Measurements from ENCODE around the gene PCMT1.
"Not testable (repeated sequence)": the region's sequence is repeated elsewhere in the genome, so short reads cannot be mapped to it uniquely, and the experiment has no call there.

Gene PCMT1

DNA sequence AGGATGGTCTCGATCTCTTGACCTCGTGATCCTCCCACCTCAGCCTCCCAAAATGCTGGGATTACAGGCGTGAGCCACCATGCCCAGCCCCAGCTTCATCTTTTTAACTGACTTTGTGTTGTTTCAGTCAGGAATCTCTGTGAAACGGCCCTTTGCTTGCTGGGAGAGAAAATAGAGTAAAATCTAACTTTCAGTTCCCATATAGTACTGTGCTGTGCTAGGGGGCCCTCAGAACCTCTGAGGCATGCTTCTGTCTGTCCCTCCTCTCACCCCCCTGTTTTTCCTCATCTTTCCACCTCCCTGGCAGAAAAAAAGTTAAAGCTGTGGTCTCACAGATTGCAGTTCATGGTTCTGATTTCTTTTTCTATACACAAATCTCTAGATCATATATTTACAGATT, 66.2 kb downstream of the PCMT1 start:
- Mint-ChIP-seq H3K36me3 (peaks cover 17 to 25% of the 10 kb centered on the region in 2 donors), H3K27me3 (no peaks in the 10 kb centered on the region), H3K27ac (no peak overlapping the region), H3K4me1 (peaks cover 2 to 6% of the 10 kb centered on the region in 2 donors), H3K4me3 (no peak overlapping the region), H3K9me3 (no peaks in the 10 kb centered on the region)
- DNase-seq (no peak), ATAC-seq (replicated peaks) (peak; percentile 39 to 66)

DNA sequence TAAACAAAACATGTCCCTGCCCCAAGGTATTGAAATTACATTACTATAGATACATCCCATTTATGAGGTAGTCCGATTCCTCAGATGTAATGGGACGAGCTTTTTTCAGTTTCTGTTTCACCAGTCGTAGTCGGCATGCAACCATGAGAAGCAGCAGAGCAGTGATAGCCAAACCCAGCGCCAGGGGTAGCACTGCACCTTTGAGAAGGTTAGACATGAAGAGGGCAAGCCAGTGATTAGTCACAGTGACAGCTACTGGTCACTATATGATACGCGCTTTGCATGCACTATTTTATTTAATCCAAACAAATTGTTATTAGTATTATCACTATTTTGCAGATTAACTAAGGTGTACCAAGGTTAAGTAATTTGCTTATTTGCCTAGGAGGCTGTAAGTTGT, 71.0 kb downstream of the PCMT1 start:
- Mint-ChIP-seq H3K36me3 (peaks cover 2 to 4% of the 10 kb centered on the region in 2 donors), H3K4me1 (peaks cover 2 to 6% of the 10 kb centered on the region in 2 donors), H3K9me3 (no peaks in the 10 kb centered on the region), H3K27ac (no peak overlapping the region), H3K4me3 (no peak overlapping the region), H3K27me3 (peaks cover 0 to 7% of the 10 kb centered on the region in 2 donors)
- DNase-seq (no peak), ATAC-seq (replicated peaks) (no peak)

DNA sequence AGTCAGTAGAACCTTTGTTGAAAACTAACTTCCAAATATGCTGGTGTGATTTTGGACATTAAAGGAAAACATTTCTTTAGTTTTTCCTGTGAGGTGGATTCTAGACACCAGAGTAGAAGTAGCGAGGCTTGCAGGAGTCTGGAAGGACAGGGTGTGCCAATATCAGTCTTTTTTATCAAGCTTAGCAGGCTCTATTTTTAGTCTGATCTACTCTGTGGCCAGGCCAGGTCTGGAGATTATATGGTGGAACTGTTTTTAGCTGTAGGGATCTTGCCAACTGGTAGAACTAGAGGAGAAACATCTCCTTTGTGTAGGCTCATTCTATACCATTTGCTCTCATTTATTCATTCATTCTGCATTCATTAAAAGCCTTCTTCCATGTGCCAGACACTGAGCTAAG, 72.0 kb downstream of the PCMT1 start:
- Mint-ChIP-seq H3K27ac (no peak overlapping the region), H3K36me3 (no peaks in the 10 kb centered on the region), H3K9me3 (no peaks in the 10 kb centered on the region), H3K27me3 (peaks cover 0 to 10% of the 10 kb centered on the region in 2 donors), H3K4me3 (no peak overlapping the region), H3K4me1 (no peaks in the 10 kb centered on the region)
- ATAC-seq (replicated peaks) (no peak), DNase-seq (no peak)

DNA sequence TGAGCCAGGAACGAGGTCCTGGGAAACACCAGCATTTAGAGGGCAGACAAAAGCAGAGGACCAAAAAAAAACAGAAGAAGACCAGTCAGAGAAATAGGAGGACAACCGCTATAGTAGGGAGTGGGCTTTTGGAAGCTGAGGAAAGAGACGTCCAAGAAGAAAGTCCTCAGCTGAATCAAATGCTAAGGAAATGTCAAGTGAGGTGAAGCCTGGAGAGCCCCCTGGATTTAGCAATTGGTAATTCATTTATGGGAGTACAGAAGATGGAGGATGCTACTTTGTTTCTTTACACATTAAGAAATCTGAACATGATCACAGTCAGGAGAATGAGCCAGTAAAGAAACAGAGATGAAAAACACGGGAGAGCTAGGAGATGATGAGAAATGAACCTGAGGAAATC, 73.5 kb downstream of the PCMT1 start:
- no peak overlapping the region for H3K4me3 Mint-ChIP-seq
- no peaks in the 10 kb centered on the region for H3K9me3 Mint-ChIP-seq

DNA sequence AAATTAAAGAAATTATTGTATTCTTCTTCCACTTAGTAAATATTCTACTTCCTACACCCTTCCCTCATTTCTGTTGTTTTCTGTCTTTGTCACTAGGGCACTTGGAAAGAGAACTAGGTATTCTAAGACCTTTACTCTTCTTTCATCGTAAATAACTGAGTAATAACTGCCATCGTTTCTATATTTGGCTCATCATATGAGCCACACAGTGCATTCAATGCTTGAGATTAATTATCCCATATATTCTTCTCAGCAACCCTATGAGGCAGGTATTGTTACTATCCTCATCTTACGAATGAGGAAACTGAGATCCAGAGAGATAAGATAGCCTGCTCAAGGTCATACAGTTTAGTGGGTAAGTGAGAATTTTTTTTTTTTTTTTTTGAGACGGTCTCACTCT, 75.8 kb downstream of the PCMT1 start:
- no peak for ATAC-seq (replicated peaks)
- Mint-ChIP-seq H3K27ac (no peak overlapping the region), H3K4me3 (no peak overlapping the region), H3K36me3 (no peaks in the 10 kb centered on the region), H3K27me3 (peaks cover 0 to 12% of the 10 kb centered on the region in 2 donors), H3K9me3 (no peaks in the 10 kb centered on the region), H3K4me1 (no peaks in the 10 kb centered on the region)
- no peak for DNase-seq

More for the DNA sequence above, 73.5 kb downstream of the PCMT1 start:
- Mint-ChIP-seq H3K27ac (no peak overlapping the region), H3K27me3 (peaks cover 0 to 12% of the 10 kb centered on the region in 2 donors), H3K36me3 (no peaks in the 10 kb centered on the region), H3K4me1 (no peaks in the 10 kb centered on the region)
- DNase-seq (no peak), ATAC-seq (replicated peaks) (no peak)

DNA sequence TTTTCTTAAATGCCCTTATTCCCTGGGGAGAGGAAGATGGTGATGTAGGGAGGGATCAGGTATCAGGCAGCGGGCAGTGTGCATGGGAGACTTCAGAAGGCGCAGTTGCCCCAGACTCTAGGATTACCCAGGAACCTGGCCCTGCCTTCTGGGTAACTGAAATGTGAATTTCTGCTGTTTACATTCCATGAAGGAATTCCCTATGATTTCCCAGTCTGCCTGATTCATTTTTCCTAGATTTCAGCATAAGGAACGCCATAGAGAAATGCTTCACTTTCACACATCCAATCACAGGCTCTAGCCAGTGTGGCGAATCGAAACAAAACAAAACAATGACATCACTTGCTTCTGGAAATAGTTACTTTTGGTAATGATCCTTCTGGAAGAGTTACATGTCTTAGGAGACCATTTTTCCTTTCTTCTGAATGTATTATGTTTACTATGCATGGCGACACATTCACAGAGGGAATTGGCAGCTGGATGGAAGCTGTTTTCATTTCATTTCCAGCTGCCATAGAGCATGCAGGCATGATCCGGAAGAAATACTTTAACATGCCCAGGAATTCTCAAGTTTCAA, 81.3 kb downstream of the PCMT1 start:
- no peaks in the 10 kb centered on the region for H3K4me1 Mint-ChIP-seq
- DNase-seq (no peak), ATAC-seq (replicated peaks) (no peak)
- no peaks in the 10 kb centered on the region for H3K9me3 Mint-ChIP-seq
- H3K4me3 Mint-ChIP-seq: no peak overlapping the region
- H3K36me3 Mint-ChIP-seq: no peaks in the 10 kb centered on the region
- peaks cover 0 to 5% of the 10 kb centered on the region in 2 donors for H3K27me3 Mint-ChIP-seq
- no peak overlapping the region for H3K27ac Mint-ChIP-seq

DNA sequence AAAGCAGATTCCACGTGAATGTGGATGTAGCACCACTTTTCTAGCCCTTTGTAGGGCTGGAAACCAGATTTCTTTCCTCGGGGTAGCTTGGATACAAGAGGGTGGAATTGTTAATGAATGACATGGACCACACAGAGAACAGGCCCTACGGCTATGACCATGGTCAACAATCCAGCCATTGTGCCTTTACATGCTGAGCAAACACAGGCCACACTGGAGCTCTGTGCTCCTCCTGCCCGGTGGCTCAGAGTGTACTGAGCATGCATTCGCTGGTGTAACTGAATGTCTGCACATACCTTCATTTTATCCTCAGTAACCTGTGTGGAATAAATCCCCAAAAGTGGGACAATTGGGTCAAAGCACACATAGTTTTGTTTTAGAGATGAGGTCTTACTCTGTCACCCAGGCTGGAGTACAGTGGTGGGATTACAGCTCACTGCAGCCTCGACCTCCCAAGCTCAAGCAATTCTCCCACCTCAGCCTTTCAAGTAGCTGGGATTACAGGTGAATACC, 81.8 kb downstream of the PCMT1 start:
- Mint-ChIP-seq H3K4me1 (no peaks in the 10 kb centered on the region), H3K36me3 (no peaks in the 10 kb centered on the region), H3K27ac (no peak overlapping the region)

DNA sequence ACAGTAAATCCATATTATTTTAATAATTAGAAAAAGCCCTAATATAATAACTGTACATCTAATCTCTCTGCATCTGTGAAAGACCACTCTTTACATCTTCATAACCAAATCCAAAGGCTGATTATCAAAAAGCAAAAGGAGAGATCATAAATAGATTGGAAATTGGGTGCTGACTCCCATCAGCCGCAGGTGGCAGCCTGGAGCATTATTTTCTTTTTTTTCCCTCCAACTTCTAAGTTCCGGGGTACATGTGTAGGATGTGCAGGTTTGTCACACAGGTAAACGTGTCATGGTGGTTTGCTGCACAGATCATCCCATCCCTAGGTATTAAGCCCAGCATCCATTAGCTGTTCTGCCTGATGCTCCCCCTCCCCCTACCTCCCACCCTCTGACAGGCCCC, 84.1 kb downstream of the PCMT1 start:
- H3K4me1 Mint-ChIP-seq: no peaks in the 10 kb centered on the region
- H3K27me3 Mint-ChIP-seq: peaks cover 0 to 7% of the 10 kb centered on the region in 2 donors
- no peaks in the 10 kb centered on the region for H3K36me3 Mint-ChIP-seq
- no peak for ATAC-seq (replicated peaks)
- H3K27ac Mint-ChIP-seq: no peak overlapping the region
- no peak for DNase-seq
- H3K4me3 Mint-ChIP-seq: no peak overlapping the region
- H3K9me3 Mint-ChIP-seq: no peaks in the 10 kb centered on the region

More for the DNA sequence above, 81.8 kb downstream of the PCMT1 start:
- Mint-ChIP-seq H3K27me3 (peaks cover 0 to 4% of the 10 kb centered on the region in 2 donors), H3K9me3 (no peaks in the 10 kb centered on the region), H3K4me3 (no peak overlapping the region)
- ATAC-seq (replicated peaks) (no peak), DNase-seq (no peak)

DNA sequence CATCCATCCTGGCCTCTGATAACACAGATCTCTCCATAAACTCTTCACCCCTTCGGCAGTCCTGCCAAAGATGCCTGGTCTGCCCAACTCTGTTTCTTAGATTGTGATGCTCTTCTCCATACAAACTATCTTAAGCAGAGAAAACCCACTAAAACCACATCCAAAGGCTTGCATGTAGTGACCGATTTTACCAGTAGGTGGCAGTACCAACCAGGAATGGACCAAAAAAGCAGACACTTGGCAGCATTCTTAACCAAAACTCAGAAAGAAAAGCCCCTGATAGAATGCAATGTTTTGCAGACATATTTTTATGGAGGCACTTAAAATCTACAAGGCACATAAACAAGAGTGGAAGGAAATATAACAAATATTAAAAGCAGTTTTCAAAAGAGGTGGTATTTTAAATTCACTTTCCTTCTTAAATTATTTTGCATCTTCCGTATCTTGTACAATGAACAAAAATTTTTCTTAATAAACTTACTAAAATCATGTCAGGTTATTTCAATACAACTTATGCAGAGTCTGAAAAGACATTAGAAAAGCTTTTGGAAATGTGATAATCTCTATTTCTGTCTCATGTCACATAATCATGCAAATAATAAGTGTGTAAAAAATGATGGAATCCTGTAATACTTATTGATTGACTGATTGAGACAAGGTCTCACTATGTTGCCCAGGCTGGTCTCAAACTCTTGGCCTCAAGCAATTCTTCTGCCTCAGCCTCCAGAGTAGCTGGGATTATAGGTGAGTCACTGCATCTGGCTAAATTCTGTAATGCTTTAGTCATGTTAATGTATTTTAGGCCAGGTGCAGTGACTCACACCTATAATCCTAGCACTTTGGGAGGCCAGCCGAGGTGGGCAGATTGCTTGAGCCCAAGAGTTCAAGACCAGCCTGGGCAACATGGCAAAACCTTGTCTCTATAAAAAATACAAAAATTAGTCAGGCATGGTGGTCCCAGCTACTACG, 85.3 kb downstream of the PCMT1 start:
- ATAC-seq (replicated peaks): peak; percentile 53 to 55
- DNase-seq: peak; percentile 42
- no peak overlapping the region for H3K27ac Mint-ChIP-seq
- H3K9me3 Mint-ChIP-seq: no peaks in the 10 kb centered on the region
- H3K4me3 Mint-ChIP-seq: no peak overlapping the region
- H3K36me3 Mint-ChIP-seq: no peaks in the 10 kb centered on the region
- peaks cover 4 to 11% of the 10 kb centered on the region in 2 donors for H3K27me3 Mint-ChIP-seq
- no peaks in the 10 kb centered on the region for H3K4me1 Mint-ChIP-seq

DNA sequence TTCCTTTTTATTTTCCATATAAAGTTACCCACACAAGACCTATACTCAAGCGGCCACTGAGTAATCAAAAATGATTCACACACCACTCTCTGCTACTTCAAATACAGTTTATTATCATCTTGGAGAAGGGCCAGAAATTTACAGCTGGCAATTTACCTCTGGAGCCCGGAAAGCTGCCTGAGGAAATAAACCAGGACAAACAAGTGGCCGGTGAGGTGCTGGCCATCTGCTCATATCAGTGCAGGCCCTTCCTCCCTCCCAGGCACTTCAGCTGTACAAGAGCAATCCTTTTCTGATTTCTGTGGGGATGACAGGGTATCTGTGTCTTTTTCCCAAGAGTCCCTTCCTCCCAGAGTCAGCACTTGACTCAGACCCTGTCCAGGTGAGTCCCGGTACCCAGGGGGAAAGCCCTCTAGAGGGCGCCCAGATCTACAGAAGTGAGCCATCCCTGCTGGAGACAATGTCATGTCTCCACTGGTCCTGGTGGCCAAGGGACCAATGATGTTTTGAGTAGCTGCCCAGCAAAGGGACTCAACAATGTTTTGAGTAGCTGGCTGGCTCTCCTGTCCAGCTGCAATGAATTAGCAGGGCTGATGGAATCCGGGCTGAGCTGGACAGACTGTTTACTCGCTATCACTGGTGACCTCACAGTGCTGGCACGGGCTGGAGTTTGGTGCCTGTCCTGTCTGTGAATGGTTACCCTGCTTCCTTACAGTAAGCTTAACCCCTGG, 91.0 kb downstream of the PCMT1 start:
- Mint-ChIP-seq H3K4me3 (no peak overlapping the region), H3K9me3 (no peaks in the 10 kb centered on the region), H3K27me3 (peaks cover 4 to 23% of the 10 kb centered on the region in 2 donors), H3K27ac (no peak overlapping the region), H3K4me1 (no peaks in the 10 kb centered on the region), H3K36me3 (no peaks in the 10 kb centered on the region)
- peak; percentile 10 for DNase-seq
- ATAC-seq (replicated peaks): peak; percentile 73 to 85

DNA sequence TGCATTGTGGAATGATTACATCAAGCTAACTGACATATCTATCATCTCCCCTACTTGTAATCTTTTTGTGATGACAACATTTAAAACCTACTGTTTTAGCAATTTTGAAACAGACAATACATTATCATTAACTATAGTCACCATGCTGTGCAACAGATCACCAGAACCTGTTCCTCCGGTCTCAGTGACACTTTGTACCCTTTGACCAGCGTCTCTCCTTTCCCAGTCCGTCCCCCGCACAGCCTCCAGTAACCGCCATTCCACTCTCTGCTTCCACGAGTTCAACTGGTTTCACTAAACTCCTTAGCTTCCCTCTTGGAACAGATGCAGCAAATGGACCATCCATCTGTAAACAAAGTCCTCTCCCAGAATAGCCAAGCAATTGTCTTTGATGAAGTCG, 92.8 kb downstream of the PCMT1 start:
- Mint-ChIP-seq H3K36me3 (no peaks in the 10 kb centered on the region), H3K4me3 (no peak overlapping the region), H3K4me1 (no peaks in the 10 kb centered on the region), H3K27me3 (peaks cover 12 to 21% of the 10 kb centered on the region in 2 donors), H3K27ac (no peak overlapping the region), H3K9me3 (no peaks in the 10 kb centered on the region)
- ATAC-seq (replicated peaks) (no peak), DNase-seq (no peak)

DNA sequence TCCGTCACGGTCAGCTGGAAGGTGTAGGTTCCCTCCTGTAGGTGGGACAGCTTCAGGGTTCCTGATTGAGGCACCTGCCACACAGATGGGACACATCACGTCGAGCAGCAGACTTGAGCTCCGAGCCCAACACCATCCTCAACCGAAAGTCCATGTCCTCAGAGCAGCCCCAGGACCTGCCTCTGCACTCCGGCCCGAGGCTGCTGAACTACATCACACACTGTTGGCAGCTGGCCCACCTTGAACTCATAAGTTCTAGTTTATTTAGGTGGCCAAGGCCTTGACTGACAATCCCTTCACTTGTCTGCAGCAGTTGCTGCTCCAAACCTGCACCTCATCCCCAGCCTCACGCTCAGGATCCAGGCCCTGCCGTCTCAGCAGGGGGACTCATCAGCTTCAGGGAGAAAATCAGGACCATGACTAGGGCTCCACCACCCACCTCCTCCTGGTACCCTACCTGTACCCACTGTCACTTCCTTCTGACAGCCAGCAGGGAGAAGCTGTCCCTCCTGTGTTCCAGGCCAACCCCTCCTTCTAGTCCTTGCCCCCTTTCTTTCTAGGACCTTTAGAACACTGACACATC, 93.6 kb downstream of the PCMT1 start:
- no peak for DNase-seq
- no peak overlapping the region for H3K27ac Mint-ChIP-seq
- H3K9me3 Mint-ChIP-seq: no peaks in the 10 kb centered on the region
- no peaks in the 10 kb centered on the region for H3K36me3 Mint-ChIP-seq
- peaks cover 12 to 16% of the 10 kb centered on the region in 2 donors for H3K27me3 Mint-ChIP-seq
- H3K4me3 Mint-ChIP-seq: no peak overlapping the region
- ATAC-seq (replicated peaks): no peak
- no peaks in the 10 kb centered on the region for H3K4me1 Mint-ChIP-seq

DNA sequence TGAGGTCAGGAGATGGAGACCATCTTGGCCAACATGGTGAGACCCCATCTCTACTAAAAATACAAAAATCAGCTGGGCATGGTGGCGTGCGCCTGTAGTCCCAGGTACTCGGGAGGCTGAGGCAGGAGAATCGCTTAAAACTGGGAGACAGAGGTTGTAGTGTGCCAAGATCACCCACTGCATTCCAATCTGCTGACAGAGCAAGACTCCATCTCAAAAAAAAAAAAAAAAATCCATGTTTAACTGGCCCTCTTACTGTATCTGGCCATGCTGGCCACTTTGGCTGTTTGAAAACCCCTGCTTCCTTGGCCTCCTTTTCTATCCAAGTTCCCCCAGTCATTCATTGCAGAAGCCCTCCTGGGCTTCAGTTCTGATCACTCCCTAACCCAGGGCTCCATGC, 94.5 kb downstream of the PCMT1 start:
- H3K4me3 Mint-ChIP-seq; H3K9me3 Mint-ChIP-seq; H3K36me3 Mint-ChIP-seq; DNase-seq; ATAC-seq (replicated peaks); H3K4me1 Mint-ChIP-seq; H3K27ac Mint-ChIP-seq: not testable (repeated sequence)
- H3K27me3 Mint-ChIP-seq: peaks cover 9 to 14% of the 10 kb centered on the region in 2 donors

DNA sequence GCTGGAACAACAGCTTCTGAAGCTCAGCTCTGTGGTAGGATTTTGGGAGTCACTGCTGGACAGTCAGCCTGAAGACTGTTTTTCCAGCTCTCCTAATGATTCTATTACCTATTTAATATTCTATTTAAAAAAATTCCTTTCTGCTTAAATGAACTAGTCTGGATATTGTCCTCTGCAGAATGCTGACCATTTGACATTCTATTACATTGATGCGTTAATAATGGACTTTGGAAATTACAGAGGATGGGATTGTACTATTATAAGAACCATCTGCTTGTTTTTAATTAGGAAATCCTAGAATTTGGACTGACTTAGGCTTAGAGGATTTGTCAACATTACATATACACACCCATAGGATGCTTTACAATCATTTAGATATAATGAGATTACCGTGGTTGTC, 94.9 kb downstream of the PCMT1 start:
- DNase-seq (no peak), ATAC-seq (replicated peaks) (no peak)
- peaks cover 8 to 12% of the 10 kb centered on the region in 2 donors for H3K27me3 Mint-ChIP-seq
- H3K4me3 Mint-ChIP-seq: no peak overlapping the region
- H3K27ac Mint-ChIP-seq: no peak overlapping the region
- H3K36me3 Mint-ChIP-seq: no peaks in the 10 kb centered on the region
- no peaks in the 10 kb centered on the region for H3K9me3 Mint-ChIP-seq
- H3K4me1 Mint-ChIP-seq: no peaks in the 10 kb centered on the region
